Panc1 (cell line): ENCODE data around the gene RPS15.

Source experiments
- CTCF ChIP-seq: fragments of 450-650 bp; IDR thresholded peaks from 2 replicates; pipeline ENCODE4 v1.5.1; 2017; ENCODE audit warnings: mild to moderate bottlenecking
- POLR2AphosphoS5 ChIP-seq: IDR thresholded peaks from 2 replicates; pipeline ENCODE4 v1.6.1; 2012; ENCODE audit warnings: mild to moderate bottlenecking, low read depth, low read length, moderate library complexity
- REST ChIP-seq, 2 experiments: IDR thresholded peaks; 2 replicates each; pipeline ENCODE4 v1.6.1; 2011 to 2012; ENCODE audit warnings: low read depth in 2 of 2, control low read depth in 1 of 2, low read length in 1 of 2, mild to moderate bottlenecking in 1 of 2, moderate library complexity in 1 of 2; ENCODE audit not compliant: insufficient read depth in 1 of 2
- SIN3A ChIP-seq: IDR thresholded peaks from 2 replicates; pipeline ENCODE4 v1.6.1; 2012; ENCODE audit warnings: low read depth, mild to moderate bottlenecking, low read length, moderate library complexity, borderline replicate concordance; ENCODE audit not compliant: insufficient read depth
- TCF7L2 ChIP-seq: IDR thresholded peaks from 2 replicates; pipeline ENCODE4 v1.6.1; 2011; ENCODE audit warnings: mild to moderate bottlenecking, low read depth, low read length, inconsistent platforms

- TF ChIP-seq CTCF (no peak), POLR2AphosphoS5 (no peak), REST (IDR thresholded peaks at IDR 0.05; ENCODE audit: insufficient read depth in 1 of 2, low read depth in 2 of 2, low read length in 1 of 2) (no peak), TCF7L2 (no peak), SIN3A (no peak)
These were observed 12.9 kb upstream of the RPS15 start for GRCh38 chr19:1425102-1425837.
